GM18870 (cell line): ENCODE measurements around the gene LARGE1.
"Not testable (repeated sequence)": the region's sequence is repeated elsewhere in the genome, so short reads cannot be mapped to it uniquely, and the experiment has no call there.

Source experiments
- ATAC-seq: cut with Tn5 transposase; IDR thresholded peaks from one replicate; pipeline ENCODE4 v1.9.1; 2021; ENCODE audit warnings: moderate library complexity; ENCODE audit not compliant: unreplicated experiment

Gene LARGE1

GRCh38 chr22:33397381-33397907 is 522.8 kb downstream of the LARGE1 start:
- ATAC-seq, result no peak

- no peak for ATAC-seq
Observed at GRCh38 chr22:33393432-33393831, 526.8 kb downstream of the LARGE1 start.

- ATAC-seq, result no peak
Observed at GRCh38 chr22:33391298-33391697, 529.0 kb downstream of the LARGE1 start.

- no peak for ATAC-seq
Observed at GRCh38 chr22:33389936-33390335, 530.3 kb downstream of the LARGE1 start.

- ATAC-seq, result no peak
Observed at GRCh38 chr22:33386270-33386669, 534.0 kb downstream of the LARGE1 start.

- ATAC-seq, result no peak
Observed at GRCh38 chr22:33385611-33386010, 534.7 kb downstream of the LARGE1 start.

GRCh38 chr22:33382436-33382835 is 537.8 kb downstream of the LARGE1 start:
- ATAC-seq, result no peak

GRCh38 chr22:33381531-33382406 is 538.5 kb downstream of the LARGE1 start:
- ATAC-seq, result no peak

GRCh38 chr22:33380789-33381530 is 539.3 kb downstream of the LARGE1 start:
- ATAC-seq, result no peak

- ATAC-seq, result no peak
Observed at GRCh38 chr22:33379836-33380235, 540.4 kb downstream of the LARGE1 start.

- no peak for ATAC-seq
Observed at GRCh38 chr22:33372875-33373274, 547.4 kb downstream of the LARGE1 start.

- not testable (repeated sequence) for ATAC-seq
Observed at GRCh38 chr22:33363256-33363655, 557.0 kb downstream of the LARGE1 start.

- no peak for ATAC-seq
Observed at GRCh38 chr22:33362702-33363101, 557.6 kb downstream of the LARGE1 start.

- ATAC-seq, result no peak
Observed at GRCh38 chr22:33361581-33361980, 558.7 kb downstream of the LARGE1 start.

- no peak for ATAC-seq
Observed at GRCh38 chr22:33357981-33358399, 562.3 kb downstream of the LARGE1 start.

- no peak for ATAC-seq
Observed at GRCh38 chr22:33354928-33355327, 565.3 kb downstream of the LARGE1 start.

GRCh38 chr22:33353502-33353901 is 566.8 kb downstream of the LARGE1 start:
- ATAC-seq, result no peak

GRCh38 chr22:33352768-33353167 is 567.5 kb downstream of the LARGE1 start:
- no peak for ATAC-seq

GRCh38 chr22:33350961-33351360 is 569.3 kb downstream of the LARGE1 start:
- ATAC-seq, result no peak

GRCh38 chr22:33350491-33350890 is 569.8 kb downstream of the LARGE1 start:
- ATAC-seq, result no peak

- ATAC-seq, result no peak
Observed at GRCh38 chr22:33347002-33347401, 573.3 kb downstream of the LARGE1 start.

- no peak for ATAC-seq
Observed at GRCh38 chr22:33341611-33342010, 578.7 kb downstream of the LARGE1 start.
